ENCODE measurements around the gene ZNRF2.

Gene ZNRF2

DNA sequence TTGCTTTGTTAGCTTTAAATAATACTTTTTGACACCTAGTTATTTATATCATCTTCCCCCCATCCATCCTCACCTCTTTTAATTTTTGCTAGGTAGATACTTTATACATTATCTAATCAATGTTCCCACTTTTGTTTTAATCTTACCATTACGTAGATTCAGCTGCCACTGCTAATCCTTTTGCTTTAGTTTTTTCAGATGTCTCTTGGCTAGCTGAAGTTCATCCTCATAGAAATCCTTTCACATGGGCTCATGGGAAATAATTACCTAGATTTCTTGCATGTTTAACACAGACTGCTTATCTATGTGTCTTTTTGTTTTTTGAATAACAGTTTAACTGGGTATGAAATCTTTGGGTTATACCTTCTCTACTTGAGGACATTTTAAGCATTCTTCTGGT lies 60.1 kb downstream of the ZNRF2 start:
- no peaks in the 10 kb centered on the region for H3K9me2 ChIP-seq (replicated peaks; ENCODE audit: insufficient read depth, low read length)
- peak overlapping the region; percentile 30; the same call in 1 of the 2 replicates for H3K4me2 ChIP-seq (ENCODE audit: low read depth, low read length)
- H2AFZ ChIP-seq (ENCODE audit: low read length), result no peak overlapping the region
- H4K20me1 ChIP-seq (ENCODE audit: insufficient read depth, low read length), result no peaks in the 10 kb centered on the region
- no peak overlapping the region for H3K27ac ChIP-seq (ENCODE audit: low read length)
- H3K4me3 ChIP-seq (ENCODE audit: low read length), result no peak overlapping the region
- no peak overlapping the region for H3K9ac ChIP-seq (ENCODE audit: low read length)
- H3K27me3 ChIP-seq (replicated peaks; ENCODE audit: insufficient read depth, low read length), result no peaks in the 10 kb centered on the region
- H3K79me2 ChIP-seq (ENCODE audit: low read length), result peaks cover 91% of the 10 kb centered on the region
- H3K4me1 ChIP-seq (ENCODE audit: low read length), result peaks cover 35% of the 10 kb centered on the region
- peaks cover 22% of the 10 kb centered on the region for H3F3A ChIP-seq (ENCODE audit: insufficient read depth, low read length)
- no peaks in the 10 kb centered on the region for H3K9me3 ChIP-seq (replicated peaks; ENCODE audit: insufficient read depth, low read length)
- H3K36me3 ChIP-seq (replicated peaks; ENCODE audit: insufficient read depth, low read length), result no peaks in the 10 kb centered on the region
- no peak for DNase-seq
- TF ChIP-seq, protein P1, sequence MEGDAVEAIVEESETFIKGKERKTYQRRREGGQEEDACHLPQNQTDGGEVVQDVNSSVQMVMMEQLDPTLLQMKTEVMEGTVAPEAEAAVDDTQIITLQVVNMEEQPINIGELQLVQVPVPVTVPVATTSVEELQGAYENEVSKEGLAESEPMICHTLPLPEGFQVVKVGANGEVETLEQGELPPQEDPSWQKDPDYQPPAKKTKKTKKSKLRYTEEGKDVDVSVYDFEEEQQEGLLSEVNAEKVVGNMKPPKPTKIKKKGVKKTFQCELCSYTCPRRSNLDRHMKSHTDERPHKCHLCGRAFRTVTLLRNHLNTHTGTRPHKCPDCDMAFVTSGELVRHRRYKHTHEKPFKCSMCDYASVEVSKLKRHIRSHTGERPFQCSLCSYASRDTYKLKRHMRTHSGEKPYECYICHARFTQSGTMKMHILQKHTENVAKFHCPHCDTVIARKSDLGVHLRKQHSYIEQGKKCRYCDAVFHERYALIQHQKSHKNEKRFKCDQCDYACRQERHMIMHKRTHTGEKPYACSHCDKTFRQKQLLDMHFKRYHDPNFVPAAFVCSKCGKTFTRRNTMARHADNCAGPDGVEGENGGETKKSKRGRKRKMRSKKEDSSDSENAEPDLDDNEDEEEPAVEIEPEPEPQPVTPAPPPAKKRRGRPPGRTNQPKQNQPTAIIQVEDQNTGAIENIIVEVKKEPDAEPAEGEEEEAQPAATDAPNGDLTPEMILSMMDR (IDR thresholded peaks at IDR 0.05; ENCODE audit: low read length), result no peak
- no peak for TF ChIP-seq EZH2phosphoT487 (IDR thresholded peaks at IDR 0.05; ENCODE audit: low read length)
- TF ChIP-seq EZH2 (optimal IDR thresholded peaks at IDR 0.05; ENCODE audit: low read depth, low read length), result no peak

DNA sequence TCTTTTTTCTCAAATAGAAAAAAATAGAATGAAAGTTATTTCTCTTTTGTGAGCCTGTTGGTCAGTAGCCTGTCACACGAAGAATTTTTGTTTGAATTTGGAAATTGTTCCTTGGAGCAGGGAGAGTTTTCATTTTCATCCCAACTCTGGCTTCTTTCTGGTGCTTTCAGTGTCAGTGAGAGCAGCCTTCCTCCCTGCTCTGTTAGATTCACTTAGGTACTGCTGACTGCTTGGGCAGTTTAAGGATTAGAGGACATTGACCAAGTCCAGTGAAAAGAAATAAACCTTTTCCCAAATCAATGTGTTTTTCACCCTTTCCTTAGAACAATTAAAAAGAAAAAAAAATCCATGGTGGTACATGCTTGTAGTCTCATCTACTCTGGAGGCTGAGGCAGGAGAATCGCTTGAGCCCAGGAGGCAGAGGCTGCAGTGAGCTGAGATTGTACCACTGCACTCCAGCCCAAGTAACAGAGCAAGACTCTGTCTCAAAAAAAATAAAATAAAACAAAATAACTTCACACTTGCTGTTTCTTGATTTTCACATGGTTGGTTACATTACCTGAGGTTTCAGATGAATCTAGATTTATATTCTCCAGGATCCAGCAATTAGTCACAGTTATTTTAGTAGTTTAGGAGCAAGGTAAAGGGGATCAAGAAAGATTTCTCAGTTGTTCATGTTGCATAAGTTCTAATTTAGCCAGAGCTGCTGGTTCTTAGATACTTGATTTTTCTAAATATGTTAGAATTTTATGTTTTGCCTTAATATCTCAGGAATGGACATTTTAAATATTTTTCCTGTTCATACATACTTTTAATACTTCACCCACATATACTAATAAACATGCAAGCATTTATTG lies 63.1 kb downstream of the ZNRF2 start:
- Histone ChIP-seq H3K9ac (ENCODE audit: low read length) (peak overlapping the region; percentile 58; the same call in 1 of the 2 replicates), H3K79me2 (ENCODE audit: low read length) (peaks cover 94% of the 10 kb centered on the region), H3F3A (ENCODE audit: insufficient read depth, low read length) (peaks cover 22% of the 10 kb centered on the region), H3K36me3 (replicated peaks; ENCODE audit: insufficient read depth, low read length) (no peaks in the 10 kb centered on the region), H3K9me3 (replicated peaks; ENCODE audit: insufficient read depth, low read length) (no peaks in the 10 kb centered on the region), H3K4me3 (ENCODE audit: low read length) (peak overlapping the region; percentile 26; the same call in 1 of the 2 replicates), H2AFZ (ENCODE audit: low read length) (no peak overlapping the region), H3K4me2 (ENCODE audit: low read depth, low read length) (peak overlapping the region; percentile 83), H3K27me3 (replicated peaks; ENCODE audit: insufficient read depth, low read length) (no peaks in the 10 kb centered on the region), H3K9me2 (replicated peaks; ENCODE audit: insufficient read depth, low read length) (no peaks in the 10 kb centered on the region), H3K27ac (ENCODE audit: low read length) (peak overlapping the region; percentile 86), H4K20me1 (ENCODE audit: insufficient read depth, low read length) (no peaks in the 10 kb centered on the region), H3K4me1 (ENCODE audit: low read length) (peaks cover 35% of the 10 kb centered on the region)
- TF ChIP-seq, protein P1 (IDR thresholded peaks at IDR 0.05; ENCODE audit: low read length), result no peak
- TF ChIP-seq EZH2phosphoT487 (IDR thresholded peaks at IDR 0.05; ENCODE audit: low read length) (no peak), EZH2 (optimal IDR thresholded peaks at IDR 0.05; ENCODE audit: low read depth, low read length) (no peak)
- DNase-seq, result no peak

DNA sequence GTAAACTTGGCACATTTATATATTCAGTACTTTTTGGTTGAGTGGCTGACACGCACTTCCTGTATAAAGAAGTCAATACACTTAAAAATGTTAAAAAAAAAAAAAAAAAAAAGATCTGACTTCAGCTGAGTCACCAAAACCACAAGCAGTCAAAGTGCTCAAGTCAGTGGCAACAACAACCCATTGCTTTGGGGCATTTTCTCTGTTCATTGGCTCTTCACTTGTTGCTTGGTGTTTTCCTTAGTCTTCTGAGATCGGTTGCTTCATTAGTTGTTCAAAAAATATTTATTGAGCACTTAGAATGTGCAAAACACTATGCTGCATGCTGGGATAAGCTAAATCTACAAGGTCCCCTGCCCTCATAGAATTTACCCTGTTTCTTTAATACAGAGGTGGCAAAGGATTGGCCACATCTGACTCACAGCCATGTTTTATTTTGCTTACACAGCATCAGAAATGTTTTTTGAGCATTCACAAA lies 63.7 kb downstream of the ZNRF2 start:
- H3K27ac ChIP-seq (ENCODE audit: low read length), result peak overlapping the region; percentile 86
- no peaks in the 10 kb centered on the region for H3K9me3 ChIP-seq (replicated peaks; ENCODE audit: insufficient read depth, low read length)
- H2AFZ ChIP-seq (ENCODE audit: low read length), result 0 out of 2 replicates have a peak overlapping the region, but pooled peaks have one; percentile 25
- H3K4me3 ChIP-seq (ENCODE audit: low read length), result peak overlapping the region; percentile 56
- H4K20me1 ChIP-seq (ENCODE audit: insufficient read depth, low read length), result no peaks in the 10 kb centered on the region
- peaks cover 22% of the 10 kb centered on the region for H3F3A ChIP-seq (ENCODE audit: insufficient read depth, low read length)
- peaks cover 94% of the 10 kb centered on the region for H3K79me2 ChIP-seq (ENCODE audit: low read length)
- TF ChIP-seq EZH2 (optimal IDR thresholded peaks at IDR 0.05; ENCODE audit: low read depth, low read length) (no peak), EZH2phosphoT487 (IDR thresholded peaks at IDR 0.05; ENCODE audit: low read length) (no peak)
- TF ChIP-seq, protein P1 (IDR thresholded peaks at IDR 0.05; ENCODE audit: low read length), result no peak
- peak; percentile 91 for DNase-seq
- H3K9me2 ChIP-seq (replicated peaks; ENCODE audit: insufficient read depth, low read length), result no peaks in the 10 kb centered on the region
- peak overlapping the region; percentile 83 for H3K4me2 ChIP-seq (ENCODE audit: low read depth, low read length)
- H3K9ac ChIP-seq (ENCODE audit: low read length), result peak overlapping the region; percentile 58
- no peaks in the 10 kb centered on the region for H3K27me3 ChIP-seq (replicated peaks; ENCODE audit: insufficient read depth, low read length)
- peaks cover 35% of the 10 kb centered on the region for H3K4me1 ChIP-seq (ENCODE audit: low read length)
- H3K36me3 ChIP-seq (replicated peaks; ENCODE audit: insufficient read depth, low read length), result no peaks in the 10 kb centered on the region
